Liver (tissue), 9 donors: ENCODE data around the gene CDC42EP1. TPM values are rescaled to one million over a fixed set of nuclear protein-coding genes. Genes with fewer than 3 reads are reported as not detected.

Experiments
- DNase-seq: peaks from one replicate; pipeline ENCODE4 v3.0.0-alpha.2; 2017; ENCODE audit warnings: low spot score
- H3K27ac ChIP-seq, 2 donors: one replicate each; pipeline ENCODE4 v1.7.0; 2013; ENCODE audit warnings: inconsistent platforms in 2 of 2, low read length in 2 of 2, control low read depth in 1 of 2, low read depth in 1 of 2, mild to moderate bottlenecking in 1 of 2
- H3K27me3 ChIP-seq, 4 donors: one replicate each; pipeline versions ENCODE4 v1.6.1 to v1.7.0; 2013; ENCODE audit warnings: low read length in 3 of 4, inconsistent platforms in 1 of 4, mild to moderate bottlenecking in 1 of 4, moderate library complexity in 1 of 4; ENCODE audit not compliant: control insufficient read depth in 4 of 4, insufficient read depth in 4 of 4
- H3K36me3 ChIP-seq, 4 donors: one replicate each; pipeline versions ENCODE4 v1.6.1 to v1.7.0; 2013; ENCODE audit warnings: low read length in 3 of 4, mild to moderate bottlenecking in 3 of 4, low read depth in 1 of 4, moderate library complexity in 1 of 4; ENCODE audit not compliant: control insufficient read depth in 4 of 4, insufficient read depth in 3 of 4
- H3K4me1 ChIP-seq, 4 donors: one replicate each; pipeline versions ENCODE4 v1.6.1 to v1.7.0; 2013; ENCODE audit warnings: low read length in 3 of 4, mild to moderate bottlenecking in 3 of 4, moderate library complexity in 1 of 4; ENCODE audit not compliant: control insufficient read depth in 4 of 4, insufficient read depth in 4 of 4
- H3K4me3 ChIP-seq, 3 donors: one replicate each; pipeline versions ENCODE4 v1.6.1 to v1.7.0; 2013; ENCODE audit warnings: low read length in 3 of 3, control low read depth in 1 of 3, low read depth in 1 of 3, mild to moderate bottlenecking in 1 of 3
- H3K9ac ChIP-seq, 2 donors: one replicate each; pipeline ENCODE4 v1.7.0; 2013; ENCODE audit warnings: low read length in 2 of 2, mild to moderate bottlenecking in 2 of 2, moderate library complexity in 2 of 2, control low read depth in 1 of 2, low read depth in 1 of 2
- H3K9me3 ChIP-seq, 4 donors: one replicate each; pipeline versions ENCODE4 v1.6.1 to v1.7.0; 2013; ENCODE audit warnings: low read length in 3 of 4; ENCODE audit not compliant: control insufficient read depth in 4 of 4
- ATF3 ChIP-seq: IDR thresholded peaks from 2 replicates; pipeline ENCODE4 v1.6.1; 2016; ENCODE audit warnings: antibody characterized with exemption
- EGR1 ChIP-seq, 2 donors: IDR thresholded peaks; 2 replicates each; pipeline ENCODE4 v1.6.1; 2016 to 2018; ENCODE audit warnings: antibody characterized with exemption in 2 of 2, low read depth in 2 of 2
- FOXA1 ChIP-seq: IDR thresholded peaks from 2 replicates; pipeline ENCODE4 v1.6.1; 2016; ENCODE audit warnings: antibody characterized with exemption
- FOXA2 ChIP-seq: IDR thresholded peaks from 2 replicates; pipeline ENCODE4 v1.6.1; 2016; ENCODE audit warnings: antibody characterized with exemption
- GABPA ChIP-seq, 2 donors: IDR thresholded peaks in 1 of 2; conservative IDR thresholded peaks in 1 of 2; 2 replicates each; pipeline ENCODE4 v1.6.1; 2016; ENCODE audit warnings: antibody characterized with exemption in 2 of 2, mild to moderate bottlenecking in 1 of 2, moderate library complexity in 1 of 2
- HNF4A ChIP-seq, 2 donors: conservative IDR thresholded peaks; 2 replicates each; pipeline ENCODE4 v1.6.1; 2016; ENCODE audit warnings: antibody characterized with exemption in 2 of 2, mild to moderate bottlenecking in 2 of 2
- HNF4G ChIP-seq: IDR thresholded peaks from 2 replicates; pipeline ENCODE4 v1.6.1; 2016; ENCODE audit warnings: antibody characterized with exemption
- JUND ChIP-seq, 2 donors: IDR thresholded peaks; 2 replicates each; pipeline ENCODE4 v1.6.1; 2016; ENCODE audit warnings: antibody characterized with exemption in 2 of 2
- NR2F2 ChIP-seq: IDR thresholded peaks from 2 replicates; pipeline ENCODE4 v1.6.1; 2016; ENCODE audit warnings: antibody characterized with exemption
- RAD21 ChIP-seq, 2 donors: IDR thresholded peaks; 2 replicates each; pipeline ENCODE4 v1.6.1; 2016; ENCODE audit warnings: antibody characterized with exemption in 2 of 2, mild to moderate bottlenecking in 2 of 2
- RXRA ChIP-seq, 2 donors: IDR thresholded peaks; 2 replicates each; pipeline ENCODE4 v1.6.1; 2017 to 2018; ENCODE audit warnings: antibody characterized with exemption in 2 of 2, mild to moderate bottlenecking in 1 of 2
- SP1 ChIP-seq: IDR thresholded peaks from 2 replicates; pipeline ENCODE4 v1.6.1; 2018; ENCODE audit warnings: antibody characterized with exemption, mild to moderate bottlenecking
- TAF1 ChIP-seq: conservative IDR thresholded peaks from 2 replicates; pipeline ENCODE4 v1.6.1; 2016; ENCODE audit warnings: antibody characterized with exemption, mild to moderate bottlenecking
- YY1 ChIP-seq: IDR thresholded peaks from 2 replicates; pipeline ENCODE4 v1.6.1; 2016; ENCODE audit warnings: antibody characterized with exemption, mild to moderate bottlenecking
- ZBTB33 ChIP-seq: IDR thresholded peaks from 2 replicates; pipeline ENCODE4 v1.6.1; 2016; ENCODE audit warnings: antibody characterized with exemption
- WGBS: extraction: QIAGEN DNeasy Blood & Tissue Kit; methylation state at CpG from one replicate; pipeline ENCODE4 v1.1.7; 2013; 5-methylcytosine and 5-hydroxymethylcytosine counted together
- polyA plus RNA-seq, 2 donors: library from polyadenylated mRNA; stranded (reverse) in 1 of 2; unstranded in 1 of 2; fragments of 200-250 nt in 1 of 2; fragments of >200 nt in 1 of 2; fragmentation: Nextera tagmentation in 1 of 2; extraction: Ambion mirVana in 1 of 2; gene quantifications; one replicate each; pipeline versions ENCODE4 v1.2.1 to v1.2.3, GENCODE V29; 2013 to 2015
- total RNA-seq, 2 donors: library from RNA; depleted of rRNA; stranded (reverse); fragments of >200 nt; gene quantifications; one replicate each; pipeline ENCODE4 v1.2.3, GENCODE V29; 2014
- TF ChIP-seq, protein P1 (sequence below): fragments of 150-350 bp; IDR thresholded peaks from 2 replicates; pipeline ENCODE4 v1.5.1; 2017; ENCODE audit warnings: improper control_type of control experiment, low read depth, low read length; ENCODE audit not compliant: missing input control
- TF ChIP-seq, protein P2 (sequence below): IDR thresholded peaks from 2 replicates; pipeline ENCODE4 v1.6.1; 2016; ENCODE audit warnings: antibody characterized with exemption, mild to moderate bottlenecking
- TF ChIP-seq, protein P3 (sequence below): IDR thresholded peaks from 2 replicates; pipeline ENCODE4 v1.6.1; 2016; ENCODE audit warnings: antibody characterized with exemption
- donor health status: healthy.
- donor health status: healthy.
- donor health status: healthy.
- donor health status: healthy.
- donor health status: healthy.

The CDC42EP1 gene
- total and polyA plus RNA-seq, 4 donors = 10.2 to 66.6 (median 31.2) TPM

DNA sequence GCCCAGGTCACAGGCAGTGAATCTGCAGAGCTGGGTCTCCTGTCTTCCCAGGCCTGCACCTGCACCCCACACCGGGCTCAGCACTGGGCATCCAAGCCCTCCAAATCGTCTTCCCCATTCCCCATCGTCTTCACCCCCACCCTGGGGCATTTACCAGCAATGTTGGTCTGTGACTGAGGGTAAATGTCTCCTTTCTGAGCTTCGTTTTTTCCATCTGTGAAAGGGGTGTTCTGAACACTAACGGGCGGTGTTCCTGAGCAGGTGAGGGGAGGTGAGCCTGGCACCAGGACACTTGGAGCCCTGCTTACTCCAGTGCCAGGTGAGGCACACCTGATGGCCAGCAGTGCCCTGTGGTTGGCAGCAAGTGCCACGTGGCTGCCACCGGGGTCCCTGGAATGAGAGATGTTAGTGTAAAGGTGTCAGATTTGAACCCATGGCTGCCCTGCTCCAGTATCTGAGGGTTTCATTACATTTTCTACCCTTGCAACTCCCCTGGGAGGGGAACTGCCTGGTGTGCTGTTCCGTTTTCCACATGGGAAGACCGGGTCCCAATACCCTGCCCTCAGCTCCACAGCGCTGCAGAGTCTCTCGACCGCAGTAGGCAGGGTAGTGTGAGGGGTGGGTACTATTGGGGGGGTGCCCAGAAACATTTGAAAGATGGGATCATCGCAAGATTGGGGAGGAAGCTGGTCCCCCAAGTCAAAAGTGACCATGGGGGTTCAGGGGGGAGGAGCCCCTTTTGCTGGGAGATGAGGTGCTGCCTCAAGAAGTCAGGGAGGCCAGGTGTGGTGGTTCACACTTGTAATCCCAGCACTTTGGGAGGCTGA is 2.0 kb downstream of the CDC42EP1 start:
- Histone ChIP-seq H3K9ac (peak overlapping the region; percentile 44 to 83), H3K27ac (peak overlapping the region; percentile 94 to 100), H3K27me3 (no peaks in the 10 kb centered on the region), H3K36me3 (peaks cover 0 to 10% (median 6%) of the 10 kb centered on the region in 4 donors), H3K4me1 (peaks cover 43 to 74% (median 61%) of the 10 kb centered on the region in 4 donors), H3K4me3 (peak overlapping the region; percentile 64 to 92 (median 87)), H3K9me3 (no peaks in the 10 kb centered on the region)
- WGBS = 44% methylated on average over 14 of the region's 14 CpGs
- TF ChIP-seq, protein P1, sequence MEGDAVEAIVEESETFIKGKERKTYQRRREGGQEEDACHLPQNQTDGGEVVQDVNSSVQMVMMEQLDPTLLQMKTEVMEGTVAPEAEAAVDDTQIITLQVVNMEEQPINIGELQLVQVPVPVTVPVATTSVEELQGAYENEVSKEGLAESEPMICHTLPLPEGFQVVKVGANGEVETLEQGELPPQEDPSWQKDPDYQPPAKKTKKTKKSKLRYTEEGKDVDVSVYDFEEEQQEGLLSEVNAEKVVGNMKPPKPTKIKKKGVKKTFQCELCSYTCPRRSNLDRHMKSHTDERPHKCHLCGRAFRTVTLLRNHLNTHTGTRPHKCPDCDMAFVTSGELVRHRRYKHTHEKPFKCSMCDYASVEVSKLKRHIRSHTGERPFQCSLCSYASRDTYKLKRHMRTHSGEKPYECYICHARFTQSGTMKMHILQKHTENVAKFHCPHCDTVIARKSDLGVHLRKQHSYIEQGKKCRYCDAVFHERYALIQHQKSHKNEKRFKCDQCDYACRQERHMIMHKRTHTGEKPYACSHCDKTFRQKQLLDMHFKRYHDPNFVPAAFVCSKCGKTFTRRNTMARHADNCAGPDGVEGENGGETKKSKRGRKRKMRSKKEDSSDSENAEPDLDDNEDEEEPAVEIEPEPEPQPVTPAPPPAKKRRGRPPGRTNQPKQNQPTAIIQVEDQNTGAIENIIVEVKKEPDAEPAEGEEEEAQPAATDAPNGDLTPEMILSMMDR = no peak
- TF ChIP-seq FOXA1 = no peak
- TF ChIP-seq GABPA (IDR thresholded peaks at IDR 0.05 in 1 of 2, conservative IDR thresholded peaks at IDR 0.05 in 1 of 2) = no peak
- no peak for TF ChIP-seq RXRA (IDR thresholded peaks at IDR 0.05)
- no peak for TF ChIP-seq FOXA2
- TF ChIP-seq HNF4A (conservative IDR thresholded peaks at IDR 0.05) = no peak
- no peak for TF ChIP-seq EGR1 (IDR thresholded peaks at IDR 0.05; ENCODE audit: low read depth in 2 of 2)
- no peak for TF ChIP-seq JUND (IDR thresholded peaks at IDR 0.05)
- TF ChIP-seq YY1 = no peak
- TF ChIP-seq HNF4G = no peak
- no peak for TF ChIP-seq ATF3
- TF ChIP-seq, protein P2, sequence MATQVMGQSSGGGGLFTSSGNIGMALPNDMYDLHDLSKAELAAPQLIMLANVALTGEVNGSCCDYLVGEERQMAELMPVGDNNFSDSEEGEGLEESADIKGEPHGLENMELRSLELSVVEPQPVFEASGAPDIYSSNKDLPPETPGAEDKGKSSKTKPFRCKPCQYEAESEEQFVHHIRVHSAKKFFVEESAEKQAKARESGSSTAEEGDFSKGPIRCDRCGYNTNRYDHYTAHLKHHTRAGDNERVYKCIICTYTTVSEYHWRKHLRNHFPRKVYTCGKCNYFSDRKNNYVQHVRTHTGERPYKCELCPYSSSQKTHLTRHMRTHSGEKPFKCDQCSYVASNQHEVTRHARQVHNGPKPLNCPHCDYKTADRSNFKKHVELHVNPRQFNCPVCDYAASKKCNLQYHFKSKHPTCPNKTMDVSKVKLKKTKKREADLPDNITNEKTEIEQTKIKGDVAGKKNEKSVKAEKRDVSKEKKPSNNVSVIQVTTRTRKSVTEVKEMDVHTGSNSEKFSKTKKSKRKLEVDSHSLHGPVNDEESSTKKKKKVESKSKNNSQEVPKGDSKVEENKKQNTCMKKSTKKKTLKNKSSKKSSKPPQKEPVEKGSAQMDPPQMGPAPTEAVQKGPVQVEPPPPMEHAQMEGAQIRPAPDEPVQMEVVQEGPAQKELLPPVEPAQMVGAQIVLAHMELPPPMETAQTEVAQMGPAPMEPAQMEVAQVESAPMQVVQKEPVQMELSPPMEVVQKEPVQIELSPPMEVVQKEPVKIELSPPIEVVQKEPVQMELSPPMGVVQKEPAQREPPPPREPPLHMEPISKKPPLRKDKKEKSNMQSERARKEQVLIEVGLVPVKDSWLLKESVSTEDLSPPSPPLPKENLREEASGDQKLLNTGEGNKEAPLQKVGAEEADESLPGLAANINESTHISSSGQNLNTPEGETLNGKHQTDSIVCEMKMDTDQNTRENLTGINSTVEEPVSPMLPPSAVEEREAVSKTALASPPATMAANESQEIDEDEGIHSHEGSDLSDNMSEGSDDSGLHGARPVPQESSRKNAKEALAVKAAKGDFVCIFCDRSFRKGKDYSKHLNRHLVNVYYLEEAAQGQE = no peak
- no peak for TF ChIP-seq SP1
- no peak for TF ChIP-seq NR2F2
- DNase-seq = no peak

DNA sequence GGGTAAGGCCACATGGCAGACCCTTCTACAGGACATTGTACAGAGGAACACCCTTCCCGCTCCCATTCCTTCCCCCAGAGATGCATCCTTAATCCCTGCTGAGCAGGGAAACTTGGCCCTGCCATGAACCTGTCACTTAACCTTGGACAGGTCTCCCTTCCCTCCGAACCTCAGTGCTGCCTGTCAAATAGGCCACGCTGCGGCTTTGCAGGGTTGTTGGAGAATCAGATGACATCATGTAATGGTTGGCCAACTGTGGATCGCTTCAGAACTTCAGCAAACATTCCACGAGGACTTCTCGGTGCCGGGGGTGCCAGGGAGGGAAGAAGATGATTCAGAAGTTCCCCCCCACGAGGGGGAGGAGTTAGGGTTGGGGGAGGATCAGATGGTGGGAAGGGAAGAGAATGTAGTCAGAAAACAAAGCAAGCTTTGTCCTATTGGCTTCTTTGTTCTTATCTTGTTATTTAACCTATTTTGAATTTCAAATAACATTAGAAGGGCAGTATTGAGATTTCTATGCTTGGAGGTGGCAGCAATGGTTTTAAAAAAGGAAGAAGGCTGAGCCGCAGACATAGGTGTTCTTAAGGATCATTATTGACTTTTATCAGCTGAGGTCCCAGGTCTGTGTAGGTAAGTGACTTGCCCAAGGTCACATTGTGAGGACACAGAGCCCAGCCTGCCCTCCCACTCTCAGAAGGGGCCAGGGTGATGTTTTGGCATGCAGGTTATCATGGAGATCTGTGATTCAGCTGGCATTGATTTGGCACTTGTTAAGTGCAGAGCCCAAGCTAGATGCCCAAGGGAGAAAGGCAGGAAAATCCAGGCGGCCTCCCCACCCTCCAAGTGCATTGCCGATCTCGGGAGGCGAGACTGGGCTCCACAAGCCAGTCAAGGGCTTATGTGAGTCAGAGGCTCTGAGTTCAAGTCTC is 3.1 kb downstream of the CDC42EP1 start:
- H3K27ac ChIP-seq = peak overlapping the region; percentile 94 to 100
- 34% methylated on average over 14 of the region's 14 CpGs for WGBS
- H3K4me1 ChIP-seq = peaks cover 38 to 77% (median 64%) of the 10 kb centered on the region in 4 donors
- H3K9me3 ChIP-seq = no peaks in the 10 kb centered on the region
- H3K27me3 ChIP-seq = no peaks in the 10 kb centered on the region
- peak overlapping the region in 2 of 3 donors; percentile 5 to 36 for H3K4me3 ChIP-seq
- peaks cover 3 to 14% (median 7%) of the 10 kb centered on the region in 4 donors for H3K36me3 ChIP-seq
- no peak for DNase-seq
- peak overlapping the region; percentile 44 to 66 for H3K9ac ChIP-seq
- TF ChIP-seq HNF4G (no peak), RAD21 (IDR thresholded peaks at IDR 0.05) (peak in 1 of 2 donors; percentile 23), JUND (IDR thresholded peaks at IDR 0.05) (peak; percentile 86 to 93), FOXA1 (no peak), ZBTB33 (no peak), TAF1 (no peak), RXRA (IDR thresholded peaks at IDR 0.05) (peak; percentile 12 to 63), FOXA2 (no peak), NR2F2 (peak; percentile 6), GABPA (IDR thresholded peaks at IDR 0.05 in 1 of 2, conservative IDR thresholded peaks at IDR 0.05 in 1 of 2) (no peak), ATF3 (peak; percentile 56)
- TF ChIP-seq, protein P3, sequence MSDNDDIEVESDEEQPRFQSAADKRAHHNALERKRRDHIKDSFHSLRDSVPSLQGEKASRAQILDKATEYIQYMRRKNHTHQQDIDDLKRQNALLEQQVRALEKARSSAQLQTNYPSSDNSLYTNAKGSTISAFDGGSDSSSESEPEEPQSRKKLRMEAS = peak; percentile 69
